Ramos (cell line): ENCODE measurements around the gene SUPT5H.

ENCODE experiments used
- in situ Hi-C: fragments of 300-500 bp; cut with MboI; formaldehyde crosslinking; loops from one replicate; pipeline ENCODE4 v1.14.3; 2022; ENCODE audit warnings: low sequenced_read_pairs; ENCODE audit not compliant: unreplicated experiment

SUPT5H gene

DNA sequence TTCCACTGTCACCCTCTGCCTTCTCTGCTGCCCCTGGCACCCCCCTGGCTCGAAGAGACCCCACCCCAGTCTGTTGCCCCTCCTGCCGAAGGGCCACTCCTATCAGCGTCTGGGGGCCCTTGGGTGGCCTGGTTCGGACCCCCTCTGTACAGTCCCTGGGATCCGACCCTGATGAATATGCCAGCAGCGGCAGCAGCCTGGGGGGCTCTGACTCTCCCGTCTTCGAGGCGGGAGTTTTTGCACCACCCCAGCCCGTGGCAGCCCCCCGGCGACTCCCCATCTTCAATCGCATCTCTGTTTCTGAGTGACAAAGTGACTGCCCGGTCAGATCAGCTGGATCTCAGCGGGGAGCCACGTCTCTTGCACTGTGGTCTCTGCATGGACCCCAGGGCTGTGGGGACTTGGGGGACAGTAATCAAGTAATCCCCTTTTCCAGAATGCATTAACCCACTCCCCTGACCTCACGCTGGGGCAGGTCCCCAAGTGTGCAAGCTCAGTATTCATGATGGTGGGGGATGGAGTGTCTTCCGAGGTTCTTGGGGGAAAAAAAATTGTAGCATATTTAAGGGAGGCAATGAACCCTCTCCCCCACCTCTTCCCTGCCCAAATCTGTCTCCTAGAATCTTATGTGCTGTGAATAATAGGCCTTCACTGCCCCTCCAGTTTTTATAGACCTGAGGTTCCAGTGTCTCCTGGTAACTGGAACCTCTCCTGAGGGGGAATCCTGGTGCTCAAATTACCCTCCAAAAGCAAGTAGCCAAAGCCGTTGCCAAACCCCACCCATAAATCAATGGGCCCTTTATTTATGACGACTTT is 36.8 kb upstream of the SUPT5H start:
- in situ Hi-C loops = no loop called here

DNA sequence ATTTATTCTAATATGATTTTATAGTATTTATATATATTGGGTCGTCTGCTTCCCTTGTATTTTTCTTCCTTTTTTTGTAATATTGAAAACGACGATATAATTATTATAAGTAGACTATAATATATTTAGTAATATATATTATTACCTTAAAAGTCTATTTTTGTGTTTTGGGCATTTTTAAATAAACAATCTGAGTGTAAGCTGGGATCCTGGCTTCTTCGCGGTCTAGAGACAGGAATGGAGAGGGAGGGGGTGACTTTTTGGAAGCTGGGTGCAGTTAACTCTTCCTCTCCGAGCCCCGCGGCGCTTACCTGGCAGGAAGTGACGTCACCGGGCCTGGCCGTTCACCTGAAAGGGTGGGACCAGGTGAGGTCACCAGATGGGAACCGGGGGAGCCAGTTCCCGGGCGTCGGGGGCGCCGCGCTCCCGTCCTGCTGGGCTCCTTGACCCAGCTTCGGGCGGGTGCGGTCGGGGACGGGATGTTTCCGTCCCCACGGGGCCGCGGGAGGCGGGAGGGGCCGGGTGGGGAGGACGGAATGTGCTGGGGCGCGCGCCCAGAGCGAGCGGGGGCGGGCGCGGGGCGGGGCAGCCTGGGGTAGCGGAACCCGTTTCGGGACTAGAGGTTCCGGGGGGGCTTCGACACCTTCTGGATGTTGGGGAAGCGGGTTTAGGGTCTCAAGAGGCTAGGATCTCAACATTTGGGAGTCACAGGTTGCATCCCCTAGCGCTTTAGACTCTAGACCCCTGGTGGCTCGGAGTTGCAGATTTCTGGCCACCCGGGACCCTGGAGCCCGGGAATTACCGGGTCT is 36.0 kb upstream of the SUPT5H start:
- in situ Hi-C loops = loop anchor here (10.0 kb wide), 1 partner anchor 295 kb away; no protein-coding TSS in a partner anchor

DNA sequence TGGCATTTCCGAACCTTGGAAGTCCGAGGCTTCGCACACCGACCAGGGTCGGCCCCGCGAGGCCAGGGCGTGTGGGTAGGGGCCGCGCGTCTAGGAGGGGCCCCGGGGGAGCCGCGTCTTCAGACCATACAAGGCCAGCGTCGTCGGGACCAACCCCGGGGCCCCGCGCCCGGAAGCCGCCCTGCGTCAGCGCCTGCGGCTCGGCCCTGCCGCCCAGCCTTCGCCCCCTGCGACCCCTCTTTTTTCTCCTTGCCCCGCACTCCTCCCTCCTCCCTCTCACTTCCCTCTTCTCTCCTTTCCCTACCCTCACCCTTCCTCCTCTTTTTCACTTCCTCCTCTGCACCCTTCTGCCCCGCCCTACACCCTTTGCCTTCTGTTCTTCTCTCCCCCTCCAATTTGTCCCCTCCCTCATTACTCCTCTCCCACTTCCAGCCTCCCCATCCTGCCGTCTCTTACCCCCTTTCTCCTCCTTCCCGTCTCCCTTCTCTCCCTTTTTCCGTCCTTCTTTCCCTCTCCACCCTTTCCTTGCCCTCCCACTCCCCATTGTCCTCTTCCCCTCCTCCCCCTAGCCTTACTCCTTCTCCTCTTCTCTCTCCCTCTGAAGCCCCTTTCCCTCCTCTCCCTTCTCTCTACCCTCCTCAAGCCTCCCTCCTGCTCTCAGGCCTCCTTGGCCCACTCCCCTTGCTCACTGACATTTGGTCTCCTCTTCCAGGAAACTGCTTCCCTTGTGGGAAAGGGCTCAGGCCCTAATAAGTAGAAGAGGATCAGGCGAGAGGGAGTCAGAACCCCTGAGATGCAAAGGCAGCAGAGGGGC is 35.2 kb upstream of the SUPT5H start:
- in situ Hi-C loops = loop anchor here (10.0 kb wide), 1 partner anchor 295 kb away; no protein-coding TSS in a partner anchor

DNA sequence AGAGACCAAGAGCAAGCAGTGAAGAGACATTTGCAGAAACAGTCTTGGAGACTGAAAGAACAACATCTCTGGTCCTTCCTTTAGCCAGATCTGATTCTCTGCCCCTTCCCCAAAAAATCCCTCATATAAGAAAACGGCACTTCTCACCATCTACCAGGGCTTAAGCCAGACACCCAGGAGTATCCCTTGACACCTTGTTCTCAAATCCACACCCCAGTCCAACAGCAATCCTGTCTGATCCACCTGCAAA is 34.6 kb upstream of the SUPT5H start:
- in situ Hi-C loops = loop anchor here (10.0 kb wide), 1 partner anchor 296 kb away; no protein-coding TSS in a partner anchor

DNA sequence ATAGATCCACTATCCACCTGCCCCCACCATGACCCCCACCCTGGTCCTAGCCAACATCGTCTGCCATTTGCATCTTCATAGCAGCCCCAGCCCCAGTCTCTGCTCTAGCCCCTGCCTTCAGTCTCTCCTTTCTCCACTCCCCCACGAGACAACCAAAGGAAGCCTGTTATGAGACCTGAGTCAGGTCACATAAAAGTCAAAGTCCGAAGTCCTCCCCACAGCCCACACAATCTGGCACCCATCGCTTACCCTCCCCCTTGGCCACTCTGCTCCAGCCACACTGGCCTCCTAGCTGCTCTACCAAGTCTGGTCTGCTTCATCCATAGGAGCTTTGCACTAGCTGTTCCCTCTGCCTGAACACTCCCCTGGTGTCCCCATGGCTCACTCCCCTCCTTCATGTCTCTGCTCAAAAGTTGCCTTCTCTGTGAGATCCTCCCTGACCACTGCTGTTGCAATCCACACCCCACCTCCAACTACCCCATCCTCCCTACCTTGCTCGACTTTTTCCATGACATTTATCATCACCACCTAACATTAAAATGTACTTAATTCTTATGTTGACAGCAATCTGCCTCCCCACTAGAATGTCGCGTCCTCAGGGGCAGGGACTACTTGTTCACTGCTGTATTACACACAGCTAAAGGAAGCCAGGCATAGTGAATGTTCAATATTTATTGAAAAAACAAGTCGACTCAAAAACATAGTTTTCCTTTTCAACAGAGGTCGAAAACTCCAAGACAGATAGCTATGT is 34.1 kb upstream of the SUPT5H start:
- in situ Hi-C loops = loop anchor here (10.0 kb wide), 1 partner anchor 296 kb away; no protein-coding TSS in a partner anchor

DNA sequence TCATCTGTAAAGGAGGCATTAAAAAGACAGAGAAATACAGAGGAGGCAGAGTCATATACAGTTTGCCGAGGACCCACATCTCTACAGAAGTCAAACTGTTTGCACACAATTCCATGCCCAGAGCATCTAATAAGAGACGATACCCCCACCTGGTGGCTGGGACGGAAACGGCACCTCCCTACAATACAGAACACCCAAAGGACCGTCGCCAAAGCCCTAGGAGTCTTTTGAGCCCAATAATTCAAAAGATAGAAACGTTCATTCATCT is 33.6 kb upstream of the SUPT5H start:
- in situ Hi-C loops = loop anchor here (10.0 kb wide), 1 partner anchor 297 kb away; no protein-coding TSS in a partner anchor

DNA sequence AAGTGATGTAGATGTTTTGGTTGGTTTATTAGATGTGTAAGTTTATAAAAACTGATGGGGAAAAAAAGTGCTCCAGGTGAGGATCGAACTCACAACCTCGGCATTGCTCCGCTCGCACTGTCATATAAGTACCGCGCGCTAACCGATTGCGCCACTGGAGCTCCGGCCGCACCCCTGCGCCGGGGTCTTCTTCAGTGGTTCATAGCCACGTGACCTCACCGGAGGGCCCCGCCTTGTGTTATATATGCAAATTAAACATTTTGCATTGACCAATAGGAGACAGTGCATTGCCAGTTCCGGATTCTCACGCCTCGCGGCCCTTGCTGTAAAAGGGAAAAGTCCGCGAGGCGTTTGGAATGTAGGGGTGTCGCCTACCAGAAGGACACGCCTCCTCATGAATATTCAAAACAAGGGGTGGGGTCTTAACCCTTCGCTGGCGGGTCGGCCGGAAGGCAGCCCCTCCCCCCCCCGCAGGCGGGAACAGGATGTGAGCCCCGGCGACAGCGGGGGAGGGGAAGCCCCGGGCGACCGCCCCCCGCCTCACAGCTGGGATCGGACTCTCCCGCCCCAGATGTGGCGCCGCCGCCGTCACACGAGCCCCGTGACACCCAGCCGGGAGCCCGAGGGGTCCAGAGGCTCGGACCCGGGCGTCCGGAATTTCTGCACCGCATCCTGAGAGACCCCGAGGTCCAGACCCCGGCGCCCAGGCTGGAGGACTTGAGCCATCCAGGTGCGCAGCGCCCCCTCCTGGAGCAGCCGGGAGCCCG is 33.1 kb upstream of the SUPT5H start, which contains the start of gene PLEKHG2:
Gene PLEKHG2, plus strand, starts transcription at position 570 of the 767 bp plus-strand sequence. CDS start 1,418 bp downstream, outside the sequence.
- in situ Hi-C loops = loop anchor here (10.0 kb wide), 1 partner anchor 297 kb away; no protein-coding TSS in a partner anchor

DNA sequence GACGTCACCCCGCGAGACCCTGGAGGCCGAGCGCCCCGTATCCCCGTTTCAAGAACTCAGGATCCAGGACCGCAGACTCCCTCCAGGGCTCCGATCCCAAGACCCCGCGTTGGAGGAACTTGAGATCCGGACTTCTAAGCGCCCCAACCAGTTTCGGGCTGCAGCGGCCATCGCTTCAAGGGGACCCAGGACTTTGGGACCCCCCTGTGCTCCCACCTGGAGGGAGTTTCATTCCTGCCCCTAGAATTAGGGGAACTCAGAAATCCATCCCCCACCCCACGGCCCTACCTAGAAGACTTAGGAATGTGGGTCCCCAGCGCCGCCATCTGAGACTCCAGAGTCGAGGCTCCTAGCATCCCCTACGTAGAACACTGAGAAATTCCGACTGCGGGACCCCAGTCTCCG is 32.5 kb upstream of the SUPT5H start:
- in situ Hi-C loops = loop anchor here (10.0 kb wide), 1 partner anchor 298 kb away; no protein-coding TSS in a partner anchor

DNA sequence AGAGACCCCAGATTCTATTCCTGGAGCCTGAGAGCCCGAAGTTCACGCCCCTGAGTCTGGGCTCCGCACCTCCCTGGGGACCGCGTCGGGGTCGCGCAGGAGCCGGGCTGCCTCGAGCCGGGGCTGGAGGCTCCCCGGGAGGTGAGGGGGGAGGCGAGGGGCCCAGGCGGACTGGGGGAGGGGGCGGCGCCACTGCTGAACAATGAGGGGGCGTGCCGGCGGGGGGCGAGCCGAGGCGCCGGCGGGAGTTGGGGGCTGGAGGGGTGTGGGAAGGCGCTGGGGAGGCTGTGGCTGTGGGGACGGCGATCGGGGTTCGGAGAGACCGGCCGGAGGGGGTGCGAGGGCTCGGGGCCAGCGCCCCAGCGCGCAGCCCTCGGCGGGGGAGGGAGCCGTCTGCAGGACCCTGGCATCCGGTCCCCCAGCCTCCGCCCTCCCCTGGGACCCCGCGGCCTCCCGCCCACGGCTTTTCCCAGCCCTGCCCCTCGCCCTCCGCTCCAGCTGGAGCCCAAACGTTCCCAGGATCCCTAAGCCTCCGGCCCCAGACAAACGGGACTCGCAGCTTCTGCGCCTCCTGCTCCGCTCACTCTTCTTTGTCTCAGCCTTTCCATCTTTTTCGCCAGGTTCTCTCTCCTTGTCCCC is 32.0 kb upstream of the SUPT5H start:
- in situ Hi-C loops = loop anchor here (10.0 kb wide), 1 partner anchor 299 kb away; no protein-coding TSS in a partner anchor

DNA sequence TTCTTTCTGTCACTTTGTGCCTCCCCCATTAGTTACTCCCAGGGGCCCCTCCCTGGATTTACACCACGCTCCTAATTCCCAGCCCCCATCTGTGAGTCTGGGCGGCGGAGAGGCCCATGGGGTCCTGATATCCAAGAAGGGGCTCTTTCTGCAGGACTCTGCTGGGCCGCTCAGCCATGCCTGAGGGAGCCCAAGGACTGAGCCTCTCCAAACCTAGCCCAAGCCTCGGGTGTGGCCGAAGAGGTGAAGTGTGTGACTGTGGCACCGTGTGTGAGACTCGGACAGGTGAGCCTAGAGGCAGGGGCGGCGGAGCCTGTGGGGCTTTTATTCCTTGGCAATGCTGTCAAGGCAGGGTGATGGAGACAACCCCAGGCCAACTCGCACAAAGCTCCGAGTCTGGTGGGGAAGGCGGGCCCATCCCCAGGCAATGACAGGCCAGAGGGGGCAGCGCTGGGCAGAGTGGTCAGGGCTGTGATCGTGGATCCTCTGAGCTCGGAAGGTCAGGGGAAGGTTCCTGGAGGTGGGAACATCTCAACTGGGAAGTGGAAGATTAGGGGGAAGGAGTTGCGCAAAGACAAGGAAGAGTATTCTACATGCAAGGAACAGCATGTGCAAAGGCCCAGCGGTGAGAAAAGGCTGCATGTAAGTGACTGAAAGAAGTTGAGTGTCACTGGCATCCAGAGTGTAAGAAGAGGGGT is 31.3 kb upstream of the SUPT5H start:
- in situ Hi-C loops = loop anchor here (10.0 kb wide), 1 partner anchor 299 kb away; no protein-coding TSS in a partner anchor

DNA sequence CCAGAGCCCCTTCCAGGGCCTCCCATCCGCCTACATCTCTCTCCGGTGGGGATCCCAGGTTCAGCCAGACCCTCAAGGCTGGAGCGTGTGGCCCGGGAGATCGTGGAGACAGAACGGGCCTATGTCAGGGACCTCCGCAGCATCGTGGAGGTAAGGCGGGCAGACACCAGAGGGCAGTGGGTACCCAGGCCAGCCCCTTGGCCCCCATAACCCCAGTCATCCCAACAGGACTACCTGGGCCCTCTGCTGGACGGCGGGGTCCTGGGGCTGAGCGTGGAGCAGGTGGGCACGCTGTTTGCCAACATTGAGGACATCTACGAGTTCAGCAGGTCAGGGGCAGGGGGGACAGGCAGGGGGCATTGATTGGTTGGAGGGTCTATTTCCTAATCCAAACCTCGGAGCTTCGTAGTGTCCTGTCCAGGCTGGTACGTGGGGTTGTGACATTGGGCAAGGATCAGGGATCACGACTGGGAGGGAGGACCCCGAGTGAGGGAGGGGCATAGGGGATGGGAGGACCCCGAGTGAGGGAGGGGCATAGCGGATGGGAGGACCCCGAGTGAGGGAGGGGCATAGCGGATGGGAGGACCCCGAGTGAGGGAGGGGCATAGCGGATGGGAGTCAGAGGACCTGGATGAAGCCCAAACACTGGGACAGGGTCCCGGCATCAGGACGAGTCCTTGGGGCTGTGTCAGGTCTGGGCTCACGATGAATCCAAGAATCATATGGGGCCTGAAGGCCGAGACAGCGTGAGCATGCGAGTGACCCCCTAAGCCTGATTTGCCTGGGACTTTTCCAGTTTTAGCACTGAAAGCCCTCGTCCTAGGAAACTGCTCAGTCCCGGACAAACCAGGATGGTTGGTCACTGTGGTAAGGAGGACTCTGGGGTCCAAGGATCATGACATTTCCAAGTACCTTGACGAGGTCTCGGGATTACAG is 30.0 kb upstream of the SUPT5H start:
- in situ Hi-C loops = loop anchor here (10.0 kb wide), 1 partner anchor 301 kb away; no protein-coding TSS in a partner anchor

DNA sequence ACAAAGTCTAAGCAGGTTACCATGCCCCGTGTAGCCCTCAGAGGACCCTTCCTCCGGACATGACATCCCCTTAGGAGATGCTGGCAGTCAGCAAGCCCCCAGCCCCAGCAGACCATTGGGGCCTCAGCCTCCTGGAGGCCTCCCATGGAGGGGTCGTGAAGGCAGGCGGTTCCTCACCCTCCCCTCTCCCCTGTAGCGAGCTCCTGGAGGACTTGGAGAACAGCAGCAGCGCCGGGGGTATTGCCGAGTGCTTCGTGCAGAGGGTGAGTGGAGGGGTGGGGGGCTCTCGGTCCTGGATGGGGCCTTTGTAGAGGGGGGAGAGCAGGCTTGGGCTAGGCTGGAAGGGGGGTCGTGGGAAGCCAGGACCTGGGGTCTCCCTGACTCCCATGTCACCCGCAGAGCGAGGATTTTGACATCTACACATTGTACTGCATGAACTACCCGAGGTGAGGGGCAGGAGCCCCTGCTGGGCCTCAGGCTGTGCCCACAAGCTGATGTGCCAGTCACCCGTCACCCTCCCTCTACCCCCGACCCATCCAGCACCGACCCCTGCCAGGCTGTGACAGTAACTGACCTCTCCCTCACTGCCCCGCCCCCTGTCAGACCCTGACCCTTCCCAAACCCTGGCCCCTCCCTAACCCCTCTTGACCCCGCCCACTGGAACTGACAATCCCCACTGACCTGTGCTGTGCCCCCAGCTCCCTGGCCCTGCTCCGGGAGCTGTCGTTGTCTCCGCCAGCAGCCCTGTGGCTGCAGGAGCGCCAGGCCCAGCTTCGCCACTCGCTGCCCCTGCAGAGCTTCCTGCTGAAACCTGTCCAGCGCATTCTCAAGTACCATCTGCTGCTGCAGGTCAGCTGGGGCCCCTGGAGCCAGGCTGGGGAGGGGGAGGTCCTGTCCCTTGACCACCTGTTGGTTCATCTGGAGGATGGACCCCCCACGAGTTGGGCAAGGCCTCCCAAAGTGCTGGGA is 28.9 kb upstream of the SUPT5H start:
- in situ Hi-C loops = loop anchor here (10.0 kb wide), 1 partner anchor 302 kb away; no protein-coding TSS in a partner anchor

DNA sequence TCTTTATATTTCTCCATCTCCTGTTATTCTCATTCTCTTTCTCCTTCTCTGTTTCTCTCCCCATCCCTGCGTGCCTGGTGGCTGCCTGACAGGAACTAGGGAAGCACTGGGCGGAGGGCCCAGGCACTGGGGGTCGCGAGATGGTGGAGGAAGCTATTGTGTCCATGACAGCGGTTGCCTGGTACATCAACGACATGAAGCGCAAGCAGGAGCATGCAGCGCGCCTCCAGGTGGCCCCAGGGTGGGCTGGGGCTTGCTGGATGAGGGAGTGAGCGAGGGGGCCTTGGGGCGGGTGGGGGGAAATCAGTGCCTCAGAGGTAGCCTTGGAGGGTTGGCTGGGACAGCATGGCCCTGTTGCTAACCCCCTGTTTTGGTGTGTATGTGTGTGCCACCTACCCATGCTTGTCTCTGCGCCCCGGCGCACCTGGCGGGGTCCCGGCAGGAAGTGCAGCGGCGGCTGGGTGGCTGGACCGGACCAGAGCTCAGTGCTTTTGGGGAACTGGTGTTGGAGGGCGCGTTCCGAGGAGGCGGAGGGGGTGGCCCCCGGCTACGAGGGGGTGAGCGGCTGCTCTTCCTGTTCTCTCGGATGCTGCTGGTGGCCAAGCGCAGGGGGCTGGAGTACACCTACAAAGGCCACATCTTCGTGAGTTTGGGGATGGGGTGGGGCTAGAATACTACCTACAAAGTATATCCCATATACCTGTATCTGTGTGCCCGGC is 27.8 kb upstream of the SUPT5H start:
- in situ Hi-C loops = loop anchor here (10.0 kb wide), 1 partner anchor 303 kb away; no protein-coding TSS in a partner anchor

DNA sequence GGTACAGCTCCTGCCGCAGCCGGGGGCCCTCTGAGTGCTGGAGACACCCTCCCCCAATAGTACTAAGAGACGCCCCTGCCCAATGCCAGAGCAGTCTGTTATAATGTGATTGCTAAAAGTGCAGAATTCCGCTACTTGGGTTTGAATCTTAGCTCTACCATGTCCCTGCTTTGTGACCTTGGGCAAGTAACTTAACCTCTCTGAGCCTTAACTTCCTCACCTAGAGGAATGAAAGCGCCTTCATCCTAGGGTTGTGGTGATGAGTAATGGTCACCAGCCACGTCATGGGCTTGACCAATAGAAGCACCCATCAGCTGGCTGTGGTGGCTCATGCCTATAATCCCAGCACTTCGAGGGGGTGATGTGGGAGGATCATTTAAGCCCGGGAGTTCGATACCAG is 26.4 kb upstream of the SUPT5H start:
- in situ Hi-C loops = loop anchor here (10.0 kb wide), 1 partner anchor 304 kb away; no protein-coding TSS in a partner anchor

DNA sequence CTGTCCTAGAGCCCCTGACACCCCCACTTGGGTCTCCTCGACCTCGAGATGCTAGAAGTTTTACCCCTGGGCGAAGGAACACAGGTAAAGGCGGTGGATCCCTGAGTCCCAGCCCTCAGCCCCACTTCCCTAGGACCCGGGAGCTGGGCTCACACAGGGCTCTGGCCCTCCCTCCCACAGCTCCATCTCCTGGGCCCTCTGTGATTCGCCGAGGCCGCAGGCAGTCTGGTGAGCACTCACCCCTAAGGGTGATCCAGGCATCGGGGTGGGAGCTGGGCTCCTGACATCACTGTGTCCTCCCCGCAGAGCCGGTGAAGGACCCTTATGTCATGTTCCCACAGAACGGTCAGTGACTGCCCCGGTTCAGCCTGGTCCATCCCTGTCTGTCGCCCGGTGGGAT is 24.6 kb upstream of the SUPT5H start:
- in situ Hi-C loops = no loop called here
